A172 (cell line): ENCODE results near the gene ANGPTL2. TPM values are rescaled to one million over a fixed set of nuclear protein-coding genes. Genes with fewer than 3 reads are reported as not detected.

ENCODE experiments used
- DNase-seq: peaks from one replicate; pipeline ENCODE4 v3.0.0-alpha.2; 2015; ENCODE audit warnings: low spot score
- total RNA-seq: library from RNA; depleted of rRNA; stranded (reverse); fragments of >200 nt; shearing (Covaris generic); gene quantifications from 2 replicates; pipeline ENCODE4 v1.2.3, GENCODE V29; 2014

ANGPTL2 gene
- total RNA-seq, 1 experiment from 2014 or later: 0.43 TPM

DNA sequence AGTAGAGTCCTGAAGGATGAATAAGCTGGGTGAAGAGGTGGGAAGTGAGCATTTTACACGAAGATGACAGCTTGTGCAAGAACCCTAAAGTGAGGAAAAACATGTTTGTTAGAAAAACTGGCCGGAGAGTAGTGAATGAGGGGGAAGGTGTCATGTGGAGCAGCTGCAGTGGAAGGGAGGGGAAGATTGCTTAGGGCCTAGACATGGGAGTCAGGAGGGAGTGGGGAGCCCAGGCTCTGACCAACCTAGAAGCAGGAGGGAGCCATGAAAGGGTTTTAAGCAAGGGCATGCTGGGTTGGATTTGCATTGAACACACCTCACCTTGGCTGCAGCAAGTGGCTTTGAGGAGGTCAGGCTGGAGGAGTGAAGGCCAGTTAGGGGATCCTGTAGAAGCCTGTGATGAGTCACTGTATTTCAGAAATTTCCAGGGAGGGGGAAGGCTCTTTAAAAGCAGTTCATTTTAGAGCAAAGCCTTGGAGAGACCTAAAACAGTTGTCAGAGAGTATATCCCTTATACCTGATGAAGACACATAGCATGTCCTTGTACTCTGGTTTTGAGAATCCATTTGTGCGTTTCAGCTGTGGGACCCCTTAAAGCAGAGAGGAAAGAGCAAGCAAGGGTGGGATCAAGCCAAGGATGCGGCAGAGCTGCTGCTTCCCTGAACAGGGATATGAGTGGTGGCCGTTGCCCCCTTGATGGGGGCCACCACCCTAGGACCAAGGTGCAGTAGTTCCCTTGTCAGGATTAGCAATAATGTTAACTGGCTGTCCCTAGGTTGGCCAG, 45.4 kb downstream of the ANGPTL2 start:
- no peak for DNase-seq

DNA sequence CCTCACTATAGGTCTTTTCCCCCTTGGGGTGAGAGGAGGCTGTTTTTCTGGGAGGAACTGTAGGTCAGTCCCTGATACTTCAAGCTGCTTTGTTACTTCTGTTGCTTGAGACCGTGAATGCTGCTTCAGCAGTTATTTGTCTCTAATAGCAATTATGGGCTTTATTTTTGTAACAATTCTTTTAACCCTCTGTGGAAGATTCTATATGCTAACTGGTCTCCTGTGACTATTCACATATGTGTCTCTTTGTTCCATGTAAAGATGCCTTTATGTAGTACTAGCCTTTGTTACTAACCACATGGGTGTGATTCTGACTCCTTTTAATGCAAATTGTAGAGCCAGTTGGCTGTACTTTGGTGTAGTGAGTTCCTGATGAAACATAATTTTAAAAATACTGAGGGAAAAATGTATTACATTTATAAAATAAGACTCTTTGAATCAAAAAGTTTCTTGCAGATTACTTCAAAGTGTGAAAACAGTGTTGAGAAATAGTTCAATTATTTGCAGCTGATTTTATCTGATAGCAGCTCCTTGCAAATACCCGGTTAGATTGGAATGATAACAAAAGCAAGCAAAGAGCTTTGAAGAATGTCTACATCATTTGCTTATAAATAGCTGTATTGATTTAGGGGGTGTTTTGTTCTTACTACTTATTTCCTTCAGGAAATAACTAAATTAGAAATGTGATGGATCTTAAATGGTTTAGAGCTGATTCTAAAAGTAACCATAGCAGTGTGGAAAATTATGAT, 46.6 kb downstream of the ANGPTL2 start:
- DNase-seq: no peak

DNA sequence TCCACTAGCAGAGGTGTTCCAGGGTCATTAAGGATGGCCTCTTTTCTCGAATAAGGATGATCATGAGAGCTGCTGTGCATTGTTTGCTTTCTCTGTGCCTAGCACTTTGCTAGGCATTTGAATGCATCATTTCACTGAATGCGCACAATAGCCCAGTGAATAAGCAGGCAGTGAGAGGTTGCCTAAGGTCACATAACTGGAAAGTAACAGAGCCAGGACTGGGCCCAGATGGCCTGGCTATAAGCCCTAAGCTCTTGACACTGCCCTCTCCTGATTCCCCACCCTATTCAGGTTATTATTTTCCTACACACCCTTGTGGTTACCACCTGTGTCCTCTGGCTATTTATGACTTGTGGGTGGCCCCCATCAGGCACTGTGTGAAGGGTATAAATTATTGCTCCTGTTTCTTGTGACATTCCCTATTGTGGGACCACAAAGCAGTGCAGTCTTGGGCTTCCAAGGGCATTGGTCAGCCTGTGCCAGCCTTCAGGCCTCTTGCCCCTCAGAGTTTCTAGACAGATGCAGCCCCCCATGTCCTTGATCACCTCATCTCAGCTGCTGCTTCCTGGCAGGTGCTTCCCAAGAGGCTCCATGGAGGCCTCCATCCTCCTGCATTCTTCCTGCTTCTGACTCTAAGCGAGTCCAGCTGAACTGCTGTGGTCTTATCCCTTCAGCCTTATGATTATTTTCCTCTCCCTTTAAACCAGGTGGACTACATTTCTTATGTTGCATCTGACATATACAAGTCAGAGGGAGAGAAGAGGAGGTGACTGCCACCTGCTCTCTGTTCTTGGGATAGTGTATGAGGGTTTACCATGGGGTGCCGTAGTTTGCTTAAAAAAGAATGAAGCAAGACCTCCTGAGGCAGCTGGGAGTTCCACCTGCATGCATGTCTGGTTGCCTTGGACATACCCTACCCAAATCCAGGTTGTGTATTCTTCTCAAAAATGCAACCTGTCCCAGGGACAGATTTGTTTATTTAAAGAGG, 47.6 kb downstream of the ANGPTL2 start:
- DNase-seq: peak; percentile 35

DNA sequence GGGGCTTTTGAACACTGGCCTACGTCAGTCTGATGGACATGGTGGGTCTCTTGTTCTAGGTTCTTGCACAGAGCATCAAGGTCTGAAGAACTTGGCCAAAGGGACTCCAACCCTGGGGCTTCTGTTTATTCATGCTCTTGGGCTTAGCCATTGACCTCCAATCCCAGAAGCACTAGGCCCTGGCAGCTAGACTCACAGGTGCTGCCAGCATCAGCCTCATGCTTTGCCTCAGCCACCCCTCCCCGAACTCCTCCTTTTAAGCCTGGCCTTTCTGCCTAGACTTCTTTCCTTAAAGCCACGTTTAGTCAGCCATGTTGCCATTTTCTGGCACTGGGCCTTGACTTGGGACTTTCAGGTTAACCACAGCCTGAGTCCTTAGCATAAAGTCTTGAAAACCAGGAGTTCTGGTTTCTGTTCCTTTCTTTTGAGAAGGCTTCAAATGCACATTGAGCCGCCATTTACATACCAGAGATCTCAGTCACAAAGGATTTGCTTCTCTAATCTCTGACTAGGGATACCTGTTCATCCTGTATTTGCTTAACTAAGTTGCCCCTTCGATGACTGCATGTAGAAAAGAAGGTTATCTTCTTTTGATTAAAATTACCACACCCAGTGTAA, 54.7 kb downstream of the ANGPTL2 start:
- DNase-seq: no peak

DNA sequence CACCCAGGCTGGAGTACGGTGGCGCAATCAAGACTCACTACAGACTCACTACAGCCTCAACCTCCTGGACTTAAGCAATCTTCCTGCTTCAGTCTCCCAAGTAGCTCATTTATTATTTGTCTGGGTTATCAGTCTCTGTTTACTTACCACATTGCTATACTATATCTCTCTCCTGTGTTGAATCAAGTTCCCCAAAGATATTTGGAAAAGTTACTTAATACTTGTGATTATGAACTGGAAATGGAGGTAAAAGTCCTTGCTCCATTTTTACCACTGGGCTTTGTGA, 55.6 kb downstream of the ANGPTL2 start:
- DNase-seq: no peak

DNA sequence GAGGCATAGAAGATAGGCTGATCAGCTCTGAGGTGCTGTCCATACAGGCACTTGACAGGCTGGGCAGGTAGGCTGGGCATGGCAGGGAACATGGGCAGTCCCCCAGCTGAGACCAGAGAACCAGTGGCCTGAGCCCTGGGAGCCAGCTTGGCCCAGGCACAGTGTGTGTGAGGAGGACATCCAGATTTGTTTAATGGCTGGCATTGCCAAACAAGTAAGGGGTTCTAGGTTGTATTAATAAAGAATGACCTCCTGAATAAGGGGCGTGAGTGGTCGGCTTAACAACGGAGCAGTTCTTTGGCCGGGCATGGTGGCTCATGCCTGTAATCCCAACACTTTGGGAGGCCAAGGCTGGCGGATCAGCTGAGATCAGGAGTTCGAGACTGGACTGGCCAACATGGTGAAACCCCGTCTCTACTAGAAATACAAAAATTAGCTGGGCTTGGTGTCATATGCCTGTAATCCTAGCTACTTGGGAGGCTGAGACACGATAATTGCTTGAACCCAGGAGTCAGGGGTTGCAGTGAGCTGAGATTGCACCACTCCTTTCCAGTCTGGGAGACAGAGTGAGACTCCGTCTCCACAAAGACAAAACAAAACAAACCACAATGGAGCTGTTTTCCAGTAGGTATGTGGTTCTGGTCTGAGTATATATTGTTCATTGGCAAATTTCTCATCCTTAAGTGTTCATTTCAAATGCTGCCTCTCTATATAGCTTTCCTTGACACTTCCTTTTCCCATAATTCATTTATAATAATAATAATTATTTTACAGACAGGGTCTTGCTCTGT, 56.2 kb downstream of the ANGPTL2 start:
- DNase-seq: no peak

DNA sequence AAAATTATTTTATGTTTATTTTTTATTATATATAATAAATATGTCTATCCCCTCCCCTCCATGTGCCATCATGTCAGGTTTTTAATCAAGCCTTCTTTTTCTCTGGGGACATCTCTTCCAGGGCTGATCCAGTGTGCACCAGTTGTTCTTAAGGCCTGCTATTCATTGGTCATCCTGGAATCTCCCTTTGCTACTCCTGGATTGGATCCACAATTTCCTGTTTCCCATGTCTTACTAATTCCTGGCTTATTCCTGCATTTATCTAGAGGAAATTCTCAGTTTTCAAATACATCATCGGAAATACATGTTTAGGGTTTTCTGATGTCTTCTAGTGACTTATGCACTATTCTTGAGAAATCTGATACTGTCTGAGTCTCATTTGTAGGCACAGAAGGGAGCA, 56.8 kb downstream of the ANGPTL2 start:
- DNase-seq: peak; percentile 78

DNA sequence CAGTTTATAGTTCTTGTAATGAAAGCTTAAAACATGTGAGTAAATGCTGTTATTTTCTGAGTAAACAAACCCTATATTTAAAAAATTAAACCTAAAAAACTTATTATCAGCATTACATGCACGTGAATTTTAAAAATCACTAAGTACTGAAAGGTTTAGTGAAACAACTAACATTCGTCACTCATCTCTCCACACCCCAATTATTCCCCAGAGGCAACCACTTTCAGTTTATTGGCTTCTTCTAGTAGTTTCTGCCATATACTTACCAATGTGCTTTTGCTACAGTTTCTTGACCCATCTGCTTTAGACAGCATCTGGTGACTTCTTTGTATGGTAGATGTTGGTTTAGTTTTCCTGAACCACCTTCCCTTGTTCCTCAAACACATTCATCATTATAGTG, 58.1 kb downstream of the ANGPTL2 start:
- no peak for DNase-seq

DNA sequence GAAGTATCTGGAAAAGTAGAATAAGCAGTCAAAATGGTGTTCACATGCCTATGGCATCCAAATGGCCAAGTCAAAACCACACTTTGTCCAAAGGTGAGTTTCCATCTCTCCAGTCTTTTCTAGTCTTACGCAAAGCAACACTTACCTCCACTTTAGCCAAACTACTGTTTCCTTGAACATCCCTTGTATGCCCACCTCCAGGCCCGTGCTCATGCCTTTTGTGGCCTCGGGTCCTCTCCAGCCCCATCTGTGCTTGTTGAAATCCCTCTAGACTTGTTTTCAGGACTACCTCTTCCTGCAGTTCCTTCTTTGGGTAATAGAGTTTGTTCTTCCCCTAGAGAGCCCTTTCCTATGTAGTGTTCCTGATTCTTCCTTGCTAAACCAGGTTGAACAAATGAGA, 61.0 kb downstream of the ANGPTL2 start:
- DNase-seq: no peak

DNA sequence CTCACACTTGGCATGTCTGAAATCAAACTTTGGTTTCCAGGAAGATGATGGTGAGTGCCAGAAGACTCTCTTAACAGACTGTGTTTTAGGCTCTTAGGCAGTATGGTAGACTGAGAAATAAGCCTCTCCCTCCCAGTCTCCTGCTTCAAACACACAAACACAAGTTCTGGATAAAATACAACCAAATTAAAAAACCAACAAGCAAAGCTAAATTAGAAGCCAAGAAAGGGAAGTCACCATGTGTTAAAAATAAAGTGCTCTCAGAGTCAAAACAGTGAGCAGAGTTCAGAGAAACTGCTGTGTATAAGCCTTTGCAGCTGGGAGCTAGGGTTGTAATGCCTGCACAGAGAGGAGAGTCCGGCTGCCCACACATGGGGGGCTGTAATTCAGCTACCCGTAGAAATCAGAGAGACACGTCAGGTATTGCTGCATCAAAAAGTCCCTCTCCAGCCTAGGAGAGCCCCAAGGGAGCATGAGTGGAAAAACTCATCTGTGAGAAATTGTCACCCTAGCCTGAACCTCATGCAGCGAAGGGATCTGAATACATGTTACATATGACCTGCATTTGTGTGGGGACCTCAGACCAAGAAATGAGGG, 62.6 kb downstream of the ANGPTL2 start:
- DNase-seq: no peak

DNA sequence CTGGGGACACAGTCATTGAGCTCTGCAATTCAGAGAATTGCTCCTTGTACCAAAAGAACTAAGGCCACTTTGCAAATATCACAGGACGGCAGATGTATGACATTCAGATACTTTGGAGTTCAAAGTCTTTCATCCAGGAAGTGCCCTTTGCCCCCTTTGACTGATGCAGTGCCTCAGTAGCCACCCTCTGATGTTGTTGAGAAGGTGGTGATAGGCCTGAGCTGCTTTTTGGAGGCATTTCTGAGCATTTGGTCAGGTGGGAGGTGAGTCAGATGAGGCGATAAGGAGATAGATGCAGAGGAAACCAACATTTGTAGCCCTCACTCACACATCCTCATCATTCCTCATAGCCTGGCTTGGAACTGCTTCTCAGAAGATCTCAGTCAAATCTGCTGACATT, 63.4 kb downstream of the ANGPTL2 start:
- no peak for DNase-seq

DNA sequence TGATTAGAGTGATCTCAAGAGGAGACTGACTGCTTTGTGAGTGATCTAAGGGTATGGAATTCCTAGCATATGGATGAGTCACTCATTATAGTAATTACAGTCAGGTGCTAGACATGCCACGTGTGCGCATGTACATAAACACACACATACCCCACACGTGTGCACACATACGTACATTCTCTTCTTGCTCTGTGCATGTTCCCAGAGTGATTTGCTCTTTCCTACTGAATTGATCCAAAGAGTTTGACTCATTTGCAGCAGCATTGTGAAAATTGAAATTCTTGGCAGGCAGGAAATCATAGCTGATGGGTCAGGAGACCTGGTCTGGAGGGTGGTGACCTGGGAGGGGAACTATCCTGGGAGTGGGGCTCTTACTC, 63.8 kb downstream of the ANGPTL2 start:
- DNase-seq: no peak

DNA sequence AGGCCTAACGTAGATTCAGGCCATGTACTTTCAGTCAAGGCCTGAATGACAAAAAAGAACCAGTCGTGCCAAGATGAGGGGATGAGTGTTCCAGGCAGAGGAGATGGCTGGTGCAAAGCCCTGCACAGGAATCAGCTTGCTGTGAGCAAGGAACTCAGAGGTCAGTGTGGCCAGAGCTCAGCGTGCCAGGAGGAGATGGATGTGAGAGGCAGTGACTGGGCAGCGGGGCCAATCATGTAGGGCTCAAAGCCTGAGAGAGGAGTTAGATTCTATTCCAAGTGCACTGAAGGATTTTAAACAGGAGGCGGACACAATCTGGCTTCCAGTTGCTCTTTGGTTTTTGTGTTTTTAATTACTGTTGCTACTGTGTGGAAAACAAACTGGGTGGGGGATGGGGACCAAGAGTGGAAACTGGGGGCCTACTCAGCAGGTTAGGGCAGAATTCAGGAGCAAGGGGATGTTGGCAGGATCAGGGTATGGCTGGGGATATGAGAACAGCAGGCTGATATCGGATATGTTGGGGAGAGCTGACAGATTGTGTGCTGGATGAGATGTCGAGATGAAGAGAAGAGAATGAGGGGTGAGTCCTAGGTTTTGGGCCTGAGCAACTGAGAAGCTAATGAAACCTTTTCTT, 64.3 kb downstream of the ANGPTL2 start:
- no peak for DNase-seq

DNA sequence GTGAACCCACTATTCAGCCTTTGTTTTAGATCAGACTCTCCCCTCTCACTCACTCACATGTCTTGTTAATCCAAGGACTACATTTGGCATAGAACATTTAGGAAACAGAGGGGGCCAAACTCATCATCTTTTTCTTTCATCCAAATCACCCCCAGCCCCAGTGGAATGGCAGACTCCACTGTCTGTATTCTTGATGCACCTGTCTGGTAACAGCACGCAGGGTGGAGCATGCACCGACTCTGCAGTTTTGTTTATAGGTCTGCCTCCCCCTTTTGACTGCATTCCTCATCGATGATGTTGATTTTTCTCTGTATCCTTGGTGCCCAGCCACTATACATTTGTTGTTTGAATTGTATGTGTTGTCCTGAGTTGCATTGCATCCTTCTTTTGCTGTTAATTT, 66.0 kb downstream of the ANGPTL2 start:
- DNase-seq: no peak

DNA sequence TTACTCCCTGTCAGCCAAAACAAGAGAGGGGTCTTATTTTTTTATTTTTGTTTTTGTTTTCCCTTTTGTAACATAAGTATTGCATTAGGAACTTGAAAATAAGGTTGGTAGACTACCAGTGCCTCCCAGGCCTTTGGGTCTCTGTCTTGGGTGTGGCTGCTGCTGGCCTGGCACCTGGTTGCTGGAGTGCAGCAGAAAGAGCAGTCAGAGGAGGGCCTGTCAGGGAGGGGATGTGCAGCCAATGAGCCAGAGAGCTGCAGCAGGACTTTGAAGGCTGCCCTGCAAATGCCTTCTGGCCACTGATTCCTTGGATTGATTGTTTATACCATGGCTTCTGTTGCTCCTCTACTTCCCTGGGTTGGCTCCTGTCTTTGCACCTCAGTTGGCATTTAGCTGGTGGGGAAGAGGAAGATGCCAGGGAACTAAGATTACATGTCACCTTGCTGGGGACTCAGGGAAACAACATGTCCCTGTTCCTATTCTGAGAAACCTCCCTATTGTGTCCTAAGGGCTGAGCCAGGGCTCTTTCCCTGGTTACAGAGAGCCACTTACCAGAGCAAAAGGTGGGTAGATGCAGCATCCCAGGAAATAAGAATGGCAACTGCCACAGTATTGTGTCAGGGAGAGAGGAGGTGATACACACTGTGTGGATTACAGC, 66.6 kb downstream of the ANGPTL2 start:
- no peak for DNase-seq

DNA sequence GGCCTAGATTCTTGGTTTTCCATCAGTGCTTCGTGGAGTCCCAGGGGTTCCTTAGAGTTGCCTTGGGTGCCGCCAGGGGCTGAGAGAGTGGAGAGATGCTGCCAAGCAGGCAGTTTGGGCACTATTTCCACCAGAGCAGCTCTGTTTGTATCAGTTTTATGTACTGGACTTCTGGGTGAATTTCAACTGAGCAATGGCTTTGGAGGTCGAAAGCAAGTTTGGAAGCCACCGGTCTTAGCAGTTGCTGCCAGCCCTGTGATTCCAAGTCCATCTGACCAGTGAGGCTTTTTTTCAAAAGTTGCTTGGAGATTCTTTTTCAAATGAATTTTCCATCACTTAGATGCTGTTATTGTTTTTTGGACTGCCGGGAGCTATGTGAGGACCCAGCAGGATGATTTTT, 68.5 kb downstream of the ANGPTL2 start:
- DNase-seq: no peak

DNA sequence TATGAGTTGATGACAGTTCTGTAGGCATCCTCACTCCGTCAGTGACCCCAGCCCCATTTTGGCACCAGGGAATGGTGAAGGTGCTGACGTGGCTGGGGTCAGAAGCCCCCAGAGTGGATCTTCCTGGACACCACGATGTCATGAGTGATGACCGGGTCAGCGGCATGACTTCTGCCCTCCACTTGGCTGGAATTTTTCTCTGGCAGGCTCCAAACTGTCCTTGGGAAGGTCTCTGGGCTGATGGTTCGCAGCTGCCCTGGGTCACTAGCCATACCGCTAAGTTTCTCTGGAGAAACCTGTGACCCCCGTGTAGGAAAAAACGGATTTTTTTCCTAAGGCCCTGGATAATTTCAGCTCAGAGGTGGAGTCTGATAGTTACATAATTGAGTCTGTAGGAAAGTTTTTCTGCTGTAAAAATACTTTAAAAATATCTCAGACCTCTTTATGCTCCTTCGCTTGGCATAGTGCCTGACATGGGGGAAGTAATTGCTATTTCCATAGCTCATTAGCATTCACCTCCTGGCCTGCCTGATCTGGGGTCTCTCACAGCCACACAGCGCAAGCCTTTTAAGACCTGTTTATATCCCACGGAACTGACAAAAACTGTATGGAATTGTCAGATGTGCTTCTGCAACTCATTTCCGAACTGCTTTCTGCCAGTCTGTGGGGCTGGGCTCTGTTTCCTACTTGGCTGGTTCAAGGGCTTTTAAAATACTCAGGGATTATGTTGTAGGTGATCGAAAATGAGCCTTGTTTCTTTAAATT, 69.2 kb downstream of the ANGPTL2 start:
- DNase-seq: no peak

DNA sequence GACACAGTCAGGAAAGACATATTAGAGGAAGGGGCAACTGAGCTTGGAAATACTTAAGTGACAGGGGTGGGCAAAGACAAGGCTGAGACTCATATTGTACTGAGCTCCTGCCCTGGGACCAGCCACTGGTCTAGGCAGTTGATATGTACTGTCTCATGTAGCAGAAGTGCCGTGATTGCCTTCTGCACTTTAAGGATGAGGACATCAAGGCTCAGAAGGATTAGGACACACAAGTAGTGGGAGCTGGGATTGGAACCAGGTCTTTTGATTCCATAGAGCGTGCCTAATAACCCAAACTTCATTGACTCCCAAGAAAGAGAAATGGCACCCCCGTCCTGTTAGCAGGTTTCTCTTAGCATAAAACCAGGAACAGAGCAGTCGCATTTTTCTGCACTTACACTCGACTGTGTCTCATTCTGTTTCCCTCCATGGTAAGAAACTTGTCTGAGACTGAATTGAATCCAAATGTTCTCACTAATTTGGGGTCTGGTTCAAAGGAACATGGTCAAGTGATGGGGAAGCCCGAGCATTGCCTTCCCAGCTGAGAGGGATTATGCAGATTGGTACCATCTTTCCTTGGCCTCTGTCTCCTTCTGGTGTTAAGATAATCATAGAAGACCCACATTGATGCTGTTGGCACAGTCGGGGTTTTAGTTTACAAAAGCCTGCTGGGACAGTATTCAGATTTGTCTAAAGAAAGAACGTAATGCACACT, 70.4 kb downstream of the ANGPTL2 start:
- DNase-seq: no peak
